ENCODE data around the gene PER3. TPM values are rescaled to one million over a fixed set of nuclear protein-coding genes. Genes with fewer than 3 reads are reported as not detected.

PER3 gene
- total RNA-seq, 1 experiment from 2014 or later, result 5.8 TPM

GRCh38 chr1:7884757-7885156 lies 100.7 kb downstream of the PER3 start (continued):
- no peak for TF ChIP-seq REST (IDR thresholded peaks at IDR 0.05; ENCODE audit: low read depth)
- no peak for TF ChIP-seq CEBPB (IDR thresholded peaks at IDR 0.05; ENCODE audit: low read depth)
- no peak for TF ChIP-seq ATF3 (IDR thresholded peaks at IDR 0.05)
- TF ChIP-seq TCF7L2 (IDR thresholded peaks at IDR 0.05; ENCODE audit: borderline replicate concordance, extremely low read depth, insufficient read depth, insufficient read length), result no peak
- no peak for TF ChIP-seq JUND (IDR thresholded peaks at IDR 0.05)
- TF ChIP-seq ZNF274 (IDR thresholded peaks at IDR 0.05; ENCODE audit: low read depth, low read length), result no peak

GRCh38 chr1:7885513-7886404 lies 101.7 kb downstream of the PER3 start:
- CTCF ChIA-PET, result no interaction called here

More at GRCh38 chr1:7885513-7886404, 101.7 kb downstream of the PER3 start:
- ChIA-PET POLR2A (no interaction called here), RAD21 (ENCODE audit: low non-redundant PET in 1 of 2, low total read pairs in 2 of 2, uncharacterized antibody in 2 of 2, unreplicated experiment in 2 of 2) (no interaction called here)
- no peaks in the 10 kb centered on the region for H3K9me2 ChIP-seq (ENCODE audit: insufficient read depth)
- no peak overlapping the region for H3K4me3 ChIP-seq (replicated peaks in 1 of 2; ENCODE audit: low read depth in 1 of 2, low read length in 2 of 2)
- DNase-seq (ENCODE audit: low read depth, low spot score) (peak; percentile 63), ATAC-seq (peak; percentile 99)
- H4K20me1 ChIP-seq (ENCODE audit: insufficient read depth), result no peaks in the 10 kb centered on the region
- peaks cover 6 to 21% of the 10 kb centered on the region in 2 experiments for H3K4me1 ChIP-seq (ENCODE audit: control insufficient read depth in 1 of 2, insufficient read depth in 2 of 2, low read length in 2 of 2)
- no peaks in the 10 kb centered on the region for H3K9me3 ChIP-seq (ENCODE audit: control insufficient read depth in 1 of 2, insufficient read depth in 1 of 2, low read depth in 1 of 2, low read length in 2 of 2)
- no peak overlapping the region for H2AFZ ChIP-seq (ENCODE audit: low read depth, low read length, poor library complexity, severe bottlenecking)
- H3K27ac ChIP-seq (ENCODE audit: low read depth, low read length), result no peak overlapping the region
- H3K4me2 ChIP-seq (ENCODE audit: low read length), result peak overlapping the region; percentile 38; the same call in 1 of the 2 replicates
- H3K27me3 ChIP-seq (ENCODE audit: insufficient read depth, low read length), result no peaks in the 10 kb centered on the region
- BruUV-seq (replicated peaks), result no TSS peak
- intact Hi-C loops (cut with micrococcal nuclease), result no loop called here
- TF ChIP-seq POLR2A (IDR thresholded peaks at IDR 0.05; ENCODE audit: borderline replicate concordance, extremely low read depth, insufficient read depth, insufficient read length), result no peak
- no peak for TF ChIP-seq ELF1 (IDR thresholded peaks at IDR 0.05; ENCODE audit: borderline replicate concordance, low read depth)
- no peak for TF ChIP-seq SRF (IDR thresholded peaks at IDR 0.05; ENCODE audit: low read depth)
- TF ChIP-seq ZBTB33 (IDR thresholded peaks at IDR 0.05; ENCODE audit: extremely low read depth, insufficient replicate concordance, low read length), result no peak
- no peak for TF ChIP-seq EZH2 (IDR thresholded peaks at IDR 0.05)
- no peak for TF ChIP-seq SIN3A (IDR thresholded peaks at IDR 0.05; ENCODE audit: low read depth)
- TF ChIP-seq YY1 (IDR thresholded peaks at IDR 0.05; ENCODE audit: extremely low read depth, insufficient replicate concordance, low read depth, low read length), result no peak
- TF ChIP-seq SP1 (IDR thresholded peaks at IDR 0.05; ENCODE audit: low read depth), result no peak
- no peak for TF ChIP-seq CBX3 (IDR thresholded peaks at IDR 0.05; ENCODE audit: low read depth)
- TF ChIP-seq MAX (IDR thresholded peaks at IDR 0.05), result no peak
- no peak for TF ChIP-seq ZNF274 (IDR thresholded peaks at IDR 0.05; ENCODE audit: low read depth, low read length)
- no peak overlapping the region for H3K9ac ChIP-seq (ENCODE audit: low read length)
- H3K79me2 ChIP-seq (ENCODE audit: insufficient read depth, low read length), result no peaks in the 10 kb centered on the region
- H3K36me3 ChIP-seq (ENCODE audit: control insufficient read depth in 1 of 2, insufficient read depth in 2 of 2, low read length in 2 of 2), result no peaks in the 10 kb centered on the region

Measured in HCT116 (cell line).